Vagina (tissue), 2 donors: ENCODE data around the gene ADO.
"Not testable (repeated sequence)": the region's sequence is repeated elsewhere in the genome, so short reads cannot be mapped to it uniquely, and the experiment has no call there.

Experiments used
- POLR2A ChIP-seq, 2 donors: fragments of 450-650 bp; IDR thresholded peaks; one replicate each; pipeline ENCODE4 v1.6.1; 2017; ENCODE audit warnings: antibody characterized with exemption in 2 of 2, mild to moderate bottlenecking in 2 of 2, moderate library complexity in 2 of 2
- TF ChIP-seq, protein P1 (sequence below), 3 experiments: fragments of 450-650 bp in 2 of 3; fragments of 200-600 bp in 1 of 3; sonication (generic) in 1 of 3; IDR thresholded peaks; one replicate each; pipeline ENCODE4 v1.5.1; 2017 to 2019; ENCODE audit warnings: antibody characterized with exemption in 3 of 3, mild to moderate bottlenecking in 2 of 3, moderate library complexity in 2 of 3

DNA sequence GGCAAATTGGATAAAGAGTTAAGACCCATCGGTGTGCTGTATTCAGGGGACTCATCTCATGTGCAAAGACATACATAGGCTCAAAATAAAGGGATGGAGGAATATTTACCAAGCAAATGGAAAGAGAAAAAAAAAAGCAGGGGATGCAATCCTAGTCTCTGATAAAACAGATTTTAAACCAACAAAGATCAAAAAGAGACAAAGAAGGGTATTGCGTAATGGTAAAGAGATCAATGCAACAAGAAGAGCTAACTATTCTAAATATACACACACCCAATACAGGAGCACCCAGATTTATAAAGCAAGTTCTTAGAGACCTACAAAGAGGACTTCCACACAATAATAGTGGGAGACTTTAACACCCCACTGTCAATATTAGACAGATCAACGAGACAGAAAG is 20.0 kb upstream of the ADO start:
- TF ChIP-seq, protein P1, sequence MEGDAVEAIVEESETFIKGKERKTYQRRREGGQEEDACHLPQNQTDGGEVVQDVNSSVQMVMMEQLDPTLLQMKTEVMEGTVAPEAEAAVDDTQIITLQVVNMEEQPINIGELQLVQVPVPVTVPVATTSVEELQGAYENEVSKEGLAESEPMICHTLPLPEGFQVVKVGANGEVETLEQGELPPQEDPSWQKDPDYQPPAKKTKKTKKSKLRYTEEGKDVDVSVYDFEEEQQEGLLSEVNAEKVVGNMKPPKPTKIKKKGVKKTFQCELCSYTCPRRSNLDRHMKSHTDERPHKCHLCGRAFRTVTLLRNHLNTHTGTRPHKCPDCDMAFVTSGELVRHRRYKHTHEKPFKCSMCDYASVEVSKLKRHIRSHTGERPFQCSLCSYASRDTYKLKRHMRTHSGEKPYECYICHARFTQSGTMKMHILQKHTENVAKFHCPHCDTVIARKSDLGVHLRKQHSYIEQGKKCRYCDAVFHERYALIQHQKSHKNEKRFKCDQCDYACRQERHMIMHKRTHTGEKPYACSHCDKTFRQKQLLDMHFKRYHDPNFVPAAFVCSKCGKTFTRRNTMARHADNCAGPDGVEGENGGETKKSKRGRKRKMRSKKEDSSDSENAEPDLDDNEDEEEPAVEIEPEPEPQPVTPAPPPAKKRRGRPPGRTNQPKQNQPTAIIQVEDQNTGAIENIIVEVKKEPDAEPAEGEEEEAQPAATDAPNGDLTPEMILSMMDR (IDR thresholded peaks at IDR 0.05), result not testable (repeated sequence)
- TF ChIP-seq POLR2A (IDR thresholded peaks at IDR 0.05), result not testable (repeated sequence)
